HepG2 (cell line): ENCODE measurements around the gene VTN. TPM values are rescaled to one million over a fixed set of nuclear protein-coding genes. Genes with fewer than 3 reads are reported as not detected.

Source experiments
- ATF7-NPFF ChIP-seq: sonication (generic); formaldehyde crosslinking; IDR thresholded peaks from 2 replicates; pipeline ENCODE4 v1.8.1; 2023; ENCODE audit warnings: mild to moderate bottlenecking, low read depth, missing genetic modification reagents, moderate library complexity
- BRCA1 ChIP-seq: sonication (generic); formaldehyde crosslinking; IDR thresholded peaks from 2 replicates; pipeline ENCODE4 v1.4.0; 2020; ENCODE audit warnings: missing genetic modification reagents
- FOXA1 ChIP-seq, 2 experiments: fragments of 450-650 bp in 1 of 2; sonication (generic) in 1 of 2; formaldehyde crosslinking in 1 of 2; IDR thresholded peaks; 2 replicates each; pipeline versions ENCODE4 v1.4.0 to v1.6.1; 2016 to 2020; ENCODE audit warnings: missing genetic modification reagents in 1 of 2
- GFI1 ChIP-seq: sonication (generic); formaldehyde crosslinking; IDR thresholded peaks from 2 replicates; pipeline ENCODE4 v1.5.0; 2020; ENCODE audit warnings: missing genetic modification reagents, mild to moderate bottlenecking, borderline replicate concordance
- KDM1A ChIP-seq: IDR thresholded peaks from 2 replicates; pipeline ENCODE4 v1.6.1; 2016; ENCODE audit warnings: missing compliant biosample characterization
- MTA3 ChIP-seq: sonication (generic); formaldehyde crosslinking; IDR thresholded peaks from 2 replicates; pipeline ENCODE4 v1.4.0; 2020; ENCODE audit warnings: missing genetic modification reagents
- PLSCR1 ChIP-seq: sonication (generic); formaldehyde crosslinking; IDR thresholded peaks from 2 replicates; pipeline ENCODE4 v1.5.0; 2020; ENCODE audit warnings: missing genetic modification reagents, mild to moderate bottlenecking, borderline replicate concordance
- SETDB1 ChIP-seq: sonication (generic); formaldehyde crosslinking; IDR thresholded peaks from 2 replicates; pipeline ENCODE4 v1.5.1; 2020; ENCODE audit warnings: missing genetic modification reagents, mild to moderate bottlenecking, borderline replicate concordance
- SIX1 ChIP-seq: sonication (generic); formaldehyde crosslinking; IDR thresholded peaks from 2 replicates; pipeline ENCODE4 v1.4.0; 2020; ENCODE audit warnings: missing genetic modification reagents, borderline replicate concordance
- THRA ChIP-seq: sonication (generic); formaldehyde crosslinking; IDR thresholded peaks from 2 replicates; pipeline ENCODE4 v1.4.0; 2020; ENCODE audit warnings: missing genetic modification reagents, borderline replicate concordance
- YEATS4 ChIP-seq: sonication (generic); formaldehyde crosslinking; IDR thresholded peaks from 2 replicates; pipeline ENCODE4 v1.4.0; 2020; ENCODE audit warnings: missing genetic modification reagents, borderline replicate concordance
- ZBTB42 ChIP-seq: sonication (generic); formaldehyde crosslinking; IDR thresholded peaks from 2 replicates; pipeline ENCODE4 v1.5.0; 2020; ENCODE audit warnings: mild to moderate bottlenecking, missing genetic modification reagents
- ZNF512B ChIP-seq: sonication (generic); formaldehyde crosslinking; IDR thresholded peaks from 2 replicates; pipeline ENCODE4 v1.5.1; 2020; ENCODE audit warnings: missing genetic modification reagents, mild to moderate bottlenecking, borderline replicate concordance
- ZNF562 ChIP-seq: sonication (generic); formaldehyde crosslinking; IDR thresholded peaks from 2 replicates; pipeline ENCODE4 v1.8.0; 2022; ENCODE audit warnings: missing genetic modification reagents, borderline replicate concordance
- ZNF629 ChIP-seq: sonication (generic); formaldehyde crosslinking; conservative IDR thresholded peaks from 2 replicates; pipeline ENCODE4 v1.5.0; 2020; ENCODE audit warnings: missing genetic modification reagents
- ZZZ3 ChIP-seq: sonication (generic); formaldehyde crosslinking; IDR thresholded peaks from 2 replicates; pipeline ENCODE4 v1.4.0; 2020; ENCODE audit warnings: missing genetic modification reagents, mild to moderate bottlenecking, borderline replicate concordance
- polyA plus RNA-seq, 8 experiments: library from polyadenylated mRNA; depleted of rRNA in 3 of 8; stranded (reverse) in 7 of 8; unstranded in 1 of 8; fragments of >200 nt; fragmentation: Illumina TruSeq in 4 of 8; extraction: Trizol in 4 of 8; gene quantifications; 2 replicates each; pipeline versions ENCODE4 v1.2.1 to v1.2.3, GENCODE V29; 2011 to 2016; ENCODE audit warnings: low read depth in 4 of 8, missing spikeins in 1 of 8, mixed read lengths in 1 of 8; ENCODE audit not compliant: insufficient read depth in 1 of 8
- total RNA-seq, 5 experiments: library from RNA; depleted of rRNA; stranded (reverse); fragments of >200 nt; fragmentation: Illumina TruSeq; extraction: Trizol; gene quantifications; 2 replicates each; pipeline ENCODE4 v1.2.3, GENCODE V29; 2016; ENCODE audit warnings: low read depth in 1 of 5
- TF ChIP-seq, protein P1 (sequence below): IDR thresholded peaks from 2 replicates; pipeline ENCODE4 v1.6.1; 2012; ENCODE audit warnings: low read length, improper control_type of control experiment
- TF ChIP-seq, protein P2 (sequence below): IDR thresholded peaks from 2 replicates; pipeline ENCODE4 v1.6.1; 2016

Gene VTN
- total and polyA plus RNA-seq, 2 of the 13 experiments (the other 11 are each of a cell fraction or from before 2014, with no cell fraction given), result 108 to 131 TPM

GRCh38 chr17:28318759-28319597 lies 51.1 kb downstream of the VTN start, which contains the start of gene TMEM97 (continued):
- TF ChIP-seq PLSCR1 (CRISPR knock-in tag) (0 out of 2 replicates have a peak, but pooled peaks have one; percentile 46), FOXA1 (IDR thresholded peaks at IDR 0.05) (no peak), FOXA1 (CRISPR knock-in tag; IDR thresholded peaks at IDR 0.05) (no peak), THRA (CRISPR knock-in tag) (no peak), BRCA1 (CRISPR knock-in tag) (no peak; the same call in 1 of the 2 replicates), KDM1A (CRISPR knock-in tag) (no peak), ZZZ3 (CRISPR knock-in tag) (peak; percentile 67; the same call in 1 of the 2 replicates), SIX1 (CRISPR knock-in tag) (no peak), SETDB1 (CRISPR knock-in tag) (no peak), ZBTB42 (CRISPR knock-in tag) (peak; percentile 58; the same call in 1 of the 2 replicates), ZNF562 (CRISPR knock-in tag) (no peak), ZNF512B (no peak), ZNF629 (no peak; the same call in 1 of the 2 replicates), YEATS4 (CRISPR knock-in tag) (peak; percentile 68; the same call in 1 of the 2 replicates), MTA3 (no peak), GFI1 (no peak; the same call in none of the 2 replicates), ATF7-NPFF (CRISPR knock-in tag) (peak; percentile 50; the same call in 1 of the 2 replicates)
- TF ChIP-seq, protein P1, sequence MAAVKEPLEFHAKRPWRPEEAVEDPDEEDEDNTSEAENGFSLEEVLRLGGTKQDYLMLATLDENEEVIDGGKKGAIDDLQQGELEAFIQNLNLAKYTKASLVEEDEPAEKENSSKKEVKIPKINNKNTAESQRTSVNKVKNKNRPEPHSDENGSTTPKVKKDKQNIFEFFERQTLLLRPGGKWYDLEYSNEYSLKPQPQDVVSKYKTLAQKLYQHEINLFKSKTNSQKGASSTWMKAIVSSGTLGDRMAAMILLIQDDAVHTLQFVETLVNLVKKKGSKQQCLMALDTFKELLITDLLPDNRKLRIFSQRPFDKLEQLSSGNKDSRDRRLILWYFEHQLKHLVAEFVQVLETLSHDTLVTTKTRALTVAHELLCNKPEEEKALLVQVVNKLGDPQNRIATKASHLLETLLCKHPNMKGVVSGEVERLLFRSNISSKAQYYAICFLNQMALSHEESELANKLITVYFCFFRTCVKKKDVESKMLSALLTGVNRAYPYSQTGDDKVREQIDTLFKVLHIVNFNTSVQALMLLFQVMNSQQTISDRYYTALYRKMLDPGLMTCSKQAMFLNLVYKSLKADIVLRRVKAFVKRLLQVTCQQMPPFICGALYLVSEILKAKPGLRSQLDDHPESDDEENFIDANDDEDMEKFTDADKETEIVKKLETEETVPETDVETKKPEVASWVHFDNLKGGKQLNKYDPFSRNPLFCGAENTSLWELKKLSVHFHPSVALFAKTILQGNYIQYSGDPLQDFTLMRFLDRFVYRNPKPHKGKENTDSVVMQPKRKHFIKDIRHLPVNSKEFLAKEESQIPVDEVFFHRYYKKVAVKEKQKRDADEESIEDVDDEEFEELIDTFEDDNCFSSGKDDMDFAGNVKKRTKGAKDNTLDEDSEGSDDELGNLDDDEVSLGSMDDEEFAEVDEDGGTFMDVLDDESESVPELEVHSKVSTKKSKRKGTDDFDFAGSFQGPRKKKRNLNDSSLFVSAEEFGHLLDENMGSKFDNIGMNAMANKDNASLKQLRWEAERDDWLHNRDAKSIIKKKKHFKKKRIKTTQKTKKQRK, result no peak
- TF ChIP-seq, protein P2, sequence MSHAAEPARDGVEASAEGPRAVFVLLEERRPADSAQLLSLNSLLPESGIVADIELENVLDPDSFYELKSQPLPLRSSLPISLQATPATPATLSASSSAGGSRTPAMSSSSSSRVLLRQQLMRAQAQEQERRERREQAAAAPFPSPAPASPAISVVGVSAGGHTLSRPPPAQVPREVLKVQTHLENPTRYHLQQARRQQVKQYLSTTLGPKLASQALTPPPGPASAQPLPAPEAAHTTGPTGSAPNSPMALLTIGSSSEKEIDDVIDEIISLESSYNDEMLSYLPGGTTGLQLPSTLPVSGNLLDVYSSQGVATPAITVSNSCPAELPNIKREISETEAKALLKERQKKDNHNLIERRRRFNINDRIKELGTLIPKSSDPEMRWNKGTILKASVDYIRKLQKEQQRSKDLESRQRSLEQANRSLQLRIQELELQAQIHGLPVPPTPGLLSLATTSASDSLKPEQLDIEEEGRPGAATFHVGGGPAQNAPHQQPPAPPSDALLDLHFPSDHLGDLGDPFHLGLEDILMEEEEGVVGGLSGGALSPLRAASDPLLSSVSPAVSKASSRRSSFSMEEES, result 0 out of 2 replicates have a peak, but pooled peaks have one; percentile 32
